HG03196 (cell line): ENCODE data around the gene ZSCAN5C.
"Not testable (repeated sequence)": the region's sequence is repeated elsewhere in the genome, so short reads cannot be mapped to it uniquely, and the experiment has no call there.

Experiments used
- ATAC-seq: cut with Tn5 transposase; IDR thresholded peaks from one replicate; pipeline ENCODE4 v1.9.1; 2021; ENCODE audit not compliant: unreplicated experiment

Gene ZSCAN5C

DNA sequence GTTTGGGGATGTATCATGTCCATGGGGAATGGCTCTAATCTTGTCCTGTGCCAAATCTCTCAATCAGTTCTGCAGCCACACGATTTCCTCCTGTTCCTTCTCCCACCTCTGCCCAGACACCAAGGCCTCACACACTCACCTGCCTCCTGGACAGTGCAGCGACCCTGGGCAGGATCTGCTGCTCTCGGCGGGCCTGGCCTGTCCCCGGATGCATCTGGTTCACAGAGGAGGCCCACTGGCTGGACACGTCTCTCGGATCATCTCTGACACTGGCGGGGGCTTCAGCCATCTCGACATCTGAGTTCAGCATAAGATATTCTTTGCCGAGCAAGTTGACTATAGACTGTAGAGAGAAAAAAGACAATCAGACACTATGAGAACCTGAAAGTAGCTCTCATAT is 10.4 kb upstream of the ZSCAN5C start:
- no peak for ATAC-seq

GRCh38 chr19:56193981-56194640 is 8.0 kb upstream of the ZSCAN5C start:
- ATAC-seq: no peak

DNA sequence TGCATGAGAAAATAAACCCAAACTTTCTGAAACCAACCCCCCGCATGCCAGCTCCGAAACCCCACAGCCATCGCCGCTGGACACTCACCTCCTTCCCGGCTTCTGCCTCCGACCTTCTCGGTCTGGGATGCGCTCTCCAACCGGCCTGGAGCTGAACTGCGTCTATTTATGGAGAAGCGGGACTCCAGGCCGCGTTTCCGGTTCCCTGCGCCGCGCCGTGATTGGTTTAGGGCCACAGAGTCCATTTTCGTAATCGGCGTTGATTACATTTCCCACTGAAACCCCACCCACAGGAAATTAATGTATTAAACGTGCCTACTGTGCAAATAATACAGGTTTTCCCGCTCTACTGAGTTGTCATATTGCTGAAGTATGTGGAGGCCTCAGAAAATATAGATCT is 4.4 kb upstream of the ZSCAN5C start, which contains the start of gene ZSCAN5B:
TSS of gene ZSCAN5B (minus strand) at position 138 of the 400 bp plus-strand sequence. CDS start 4,731 bp downstream, outside the sequence.
- ATAC-seq: not testable (repeated sequence)

- ATAC-seq: no peak
Measured at GRCh38 chr19:56199687-56200086, 2.4 kb upstream of the ZSCAN5C start.

DNA sequence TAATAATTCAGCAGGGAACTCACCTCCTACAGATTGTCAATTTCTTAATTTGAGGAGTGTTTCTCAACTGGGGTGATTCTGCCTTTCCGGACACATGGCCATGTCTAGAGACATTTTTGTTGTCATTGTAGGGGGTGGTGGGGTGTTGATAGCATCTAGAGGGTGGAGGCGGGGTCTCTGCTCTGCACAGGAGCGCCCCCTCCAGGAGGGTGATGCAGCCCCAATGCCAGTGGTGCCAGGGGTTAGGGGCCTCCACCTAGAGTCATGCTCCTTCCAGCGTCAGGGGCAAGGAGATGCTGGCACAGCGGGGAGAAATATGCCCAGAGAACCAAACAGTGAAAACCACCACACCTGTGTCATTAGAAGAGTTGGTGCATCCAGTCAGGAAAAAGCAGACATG is 5.5 kb downstream of the ZSCAN5C start:
- ATAC-seq: not testable (repeated sequence)

- no peak for ATAC-seq
Measured at GRCh38 chr19:56209091-56209490, 7.0 kb downstream of the ZSCAN5C start.

DNA sequence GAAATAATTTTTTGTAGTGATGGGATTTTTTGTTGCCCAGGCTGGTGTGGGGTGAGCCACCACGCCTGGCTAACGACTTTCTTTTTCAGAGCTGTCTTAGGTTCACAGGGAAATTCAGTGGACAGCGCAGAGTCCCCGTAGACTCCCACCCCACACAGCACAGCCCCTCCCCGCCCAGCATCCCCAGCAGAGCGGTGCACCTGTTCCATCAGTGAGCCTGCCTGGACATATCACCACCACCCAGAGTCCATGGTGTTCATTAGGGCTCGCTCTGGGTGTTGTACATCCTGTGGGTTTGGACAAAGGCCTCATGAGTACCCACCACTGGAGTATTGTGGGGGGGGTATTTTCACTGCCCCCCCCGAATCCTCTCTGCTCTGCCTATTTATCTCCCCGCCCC is 8.0 kb downstream of the ZSCAN5C start:
- not testable (repeated sequence) for ATAC-seq

DNA sequence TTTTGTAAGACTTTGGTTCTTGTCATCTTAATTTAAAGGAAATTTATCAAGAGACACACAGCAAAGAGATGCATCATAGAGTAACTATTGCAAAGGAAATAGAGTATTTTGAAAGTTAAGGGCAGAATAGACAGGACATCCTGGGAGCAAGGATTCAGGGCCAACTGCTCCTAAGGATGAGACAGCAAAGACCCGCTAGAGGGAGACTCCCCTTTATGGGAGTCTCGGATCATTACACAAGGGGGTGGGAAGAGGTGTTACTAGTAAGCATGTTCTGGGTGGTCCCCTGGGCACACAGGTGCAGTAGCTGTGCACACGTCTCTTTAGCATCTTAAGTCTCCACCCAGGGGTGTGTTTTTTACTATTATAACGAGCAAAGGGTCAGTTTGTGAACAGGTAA is 9.6 kb downstream of the ZSCAN5C start:
- ATAC-seq: no peak

- ATAC-seq: no peak
Measured at GRCh38 chr19:56217039-56217949, 15.2 kb downstream of the ZSCAN5C start.

- ATAC-seq: no peak
Measured at GRCh38 chr19:56218961-56219360, 16.9 kb downstream of the ZSCAN5C start.

DNA sequence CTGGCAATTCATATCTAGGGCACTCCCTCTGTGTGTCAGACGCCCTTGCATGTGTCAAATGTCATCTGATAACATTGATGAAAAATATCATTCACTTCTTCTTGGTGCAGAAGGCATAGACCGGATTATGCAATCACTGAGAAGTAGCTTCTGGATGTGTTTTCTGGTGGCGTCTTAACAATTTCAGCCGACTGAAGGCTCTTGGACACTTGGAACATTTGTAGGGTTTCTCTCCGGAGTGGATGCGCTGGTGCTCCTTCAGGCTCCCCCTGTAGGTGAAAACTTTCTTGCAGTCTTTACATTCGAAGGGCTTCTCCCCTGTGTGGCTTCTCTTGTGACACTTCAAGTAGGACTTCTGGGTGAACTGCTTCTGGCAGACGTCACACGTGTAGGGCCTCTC is 19.4 kb downstream of the ZSCAN5C start:
- ATAC-seq: not testable (repeated sequence)

DNA sequence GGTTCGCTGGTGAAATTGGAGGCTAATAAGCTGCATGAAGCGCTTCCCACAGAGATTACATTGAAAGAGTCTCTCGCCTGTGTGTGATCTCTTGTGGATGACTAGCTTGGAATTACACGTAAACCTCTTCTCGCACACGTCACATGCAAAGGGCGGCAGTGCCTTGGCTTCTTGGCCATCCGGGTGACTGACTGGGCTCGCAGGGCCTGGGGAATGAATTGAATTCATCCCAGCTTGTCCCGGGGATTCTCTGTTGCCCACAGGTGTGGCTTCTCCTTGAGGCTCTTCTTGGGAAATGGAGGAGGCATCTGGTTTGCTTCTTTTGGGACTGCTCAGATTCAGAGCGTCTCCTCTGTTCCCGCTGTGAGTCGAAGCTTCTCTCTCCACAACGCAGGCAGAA is 19.8 kb downstream of the ZSCAN5C start:
- ATAC-seq: no peak

DNA sequence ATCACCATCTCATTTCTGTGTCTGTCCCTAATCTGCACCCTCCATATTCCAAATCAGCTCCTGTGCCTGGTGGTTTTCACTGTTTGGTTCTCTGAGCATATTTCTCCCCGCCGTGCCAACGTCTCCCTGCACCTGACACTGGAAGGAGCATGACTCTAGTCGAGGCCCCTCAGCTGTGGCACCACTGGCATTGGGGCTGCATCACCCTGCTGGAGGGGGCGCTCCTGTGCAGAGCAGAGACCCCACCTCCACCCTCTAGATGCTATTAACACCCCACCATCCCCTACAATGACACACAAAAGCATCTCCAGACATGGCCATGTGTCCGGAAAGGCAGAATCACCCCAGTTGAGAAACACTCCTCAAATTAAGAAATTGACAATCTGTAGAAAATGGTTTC is 20.8 kb downstream of the ZSCAN5C start:
- no peak for ATAC-seq

DNA sequence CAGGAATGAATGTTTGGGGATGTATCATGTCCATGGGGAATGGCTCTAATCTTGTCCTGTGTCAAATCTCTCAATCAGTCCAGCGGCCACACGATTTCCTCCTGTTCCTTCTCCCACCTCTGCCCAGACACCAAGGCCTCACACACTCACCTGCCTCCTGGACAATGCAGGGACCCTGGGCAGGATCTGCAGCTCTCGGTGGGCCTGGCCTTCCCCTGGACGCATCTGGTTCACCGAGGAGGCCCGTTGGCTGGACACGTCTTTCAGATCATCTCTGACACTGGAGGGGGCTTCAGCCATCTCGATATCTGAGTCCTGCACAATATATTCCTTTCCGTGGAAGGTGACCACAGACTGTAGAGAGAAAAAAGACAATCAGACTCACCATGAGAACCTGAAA is 21.4 kb downstream of the ZSCAN5C start:
- no peak for ATAC-seq

DNA sequence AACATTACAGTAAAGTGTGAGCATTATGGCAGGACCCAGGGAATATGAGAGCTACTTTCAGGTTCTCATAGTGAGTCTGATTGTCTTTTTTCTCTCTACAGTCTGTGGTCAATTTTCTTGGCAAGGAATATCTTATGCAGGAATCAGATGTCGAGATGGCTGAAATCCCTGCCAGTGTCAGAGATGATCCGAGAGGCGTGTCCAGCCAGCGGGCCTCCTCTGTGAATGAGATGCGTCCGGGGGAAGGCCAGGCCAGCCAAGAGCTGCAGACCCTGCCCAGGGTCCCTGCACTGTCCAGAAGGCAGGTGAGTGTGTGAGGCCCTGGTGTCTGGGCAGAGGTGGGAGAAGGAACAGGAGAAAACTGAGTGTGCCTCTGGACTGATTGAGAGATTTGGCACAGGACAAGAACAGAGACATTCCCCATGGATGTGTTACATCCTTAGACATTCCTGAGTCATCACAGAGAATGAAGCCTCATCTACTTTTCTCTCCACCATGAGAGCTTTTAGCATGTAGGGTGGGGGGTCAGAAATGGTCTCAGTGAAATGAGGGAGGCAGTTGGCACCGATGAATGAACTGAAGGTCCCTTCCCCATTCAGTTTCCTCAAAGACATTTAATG is 43.2 kb downstream of the ZSCAN5C start:
- no peak for ATAC-seq

DNA sequence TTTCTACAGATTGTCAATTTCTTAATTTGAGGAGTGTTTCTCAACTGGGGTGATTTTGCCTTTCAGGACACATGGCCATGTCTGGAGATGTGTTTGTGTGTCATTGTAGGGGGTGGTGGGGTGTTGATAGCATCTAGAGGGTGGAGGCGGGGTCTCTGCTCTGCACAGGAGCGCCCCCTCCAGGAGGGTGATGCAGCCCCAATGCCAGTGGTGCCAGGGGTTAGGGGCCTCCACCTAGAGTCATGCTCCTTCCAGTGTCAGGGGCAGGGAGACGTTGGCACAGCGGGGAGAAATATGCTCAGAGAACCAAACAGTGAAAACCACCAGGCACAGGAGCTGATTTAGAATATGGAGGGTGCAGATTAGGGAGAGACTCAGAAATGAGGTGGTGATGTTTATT is 43.7 kb downstream of the ZSCAN5C start:
- not testable (repeated sequence) for ATAC-seq

GRCh38 chr19:56248736-56249338 is 46.8 kb downstream of the ZSCAN5C start:
- not testable (repeated sequence) for ATAC-seq

- ATAC-seq: no peak
Measured at GRCh38 chr19:56252699-56253422, 50.8 kb downstream of the ZSCAN5C start.

DNA sequence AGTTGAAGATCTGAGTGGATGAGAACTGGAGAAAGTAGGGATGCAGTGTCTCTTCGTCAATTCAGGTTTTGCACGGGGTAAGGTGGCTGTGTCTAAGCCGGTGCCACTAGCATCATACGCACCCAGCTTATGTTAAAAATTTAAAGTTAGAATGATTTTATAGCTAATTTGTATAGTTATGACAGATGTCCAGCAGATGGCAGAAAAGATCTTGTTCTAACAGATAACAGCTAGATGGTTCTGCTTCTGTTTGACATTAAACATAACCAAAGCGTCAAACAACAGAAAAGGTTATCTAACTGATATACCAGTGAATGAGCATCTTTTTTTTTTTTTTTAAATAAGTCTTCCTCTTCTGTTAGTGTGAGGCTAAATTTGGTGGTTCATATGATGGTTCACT is 51.7 kb downstream of the ZSCAN5C start:
- ATAC-seq: no peak

- no peak for ATAC-seq
Measured at GRCh38 chr19:56258272-56258671, 56.2 kb downstream of the ZSCAN5C start.
